WTC11 (cell line): ENCODE results near the gene IL18R1. TPM values are rescaled to one million over a fixed set of nuclear protein-coding genes. Genes with fewer than 3 reads are reported as not detected.

Experiments
- ATAC-seq: fragments of 200-7000 bp; cut with Tn5 transposase; 2 replicates; pipeline ENCODE4 v1.10.0; 2021; ENCODE audit warnings: mild to moderate bottlenecking, moderate library complexity
- CTCF ChIA-PET: fragments of 300-600 bp; sonication (Branson Sonifier 250); formaldehyde crosslinking; loops from one replicate; lab custom pipeline; 2021; ENCODE audit warnings: antibody characterized with exemption; lab: Charles Lee
- POLR2A ChIA-PET: fragments of 350-600 bp; sonication (Branson Sonifier 250); formaldehyde crosslinking; loops from one replicate; lab custom pipeline; 2021; ENCODE audit warnings: antibody characterized with exemption; lab: Charles Lee
- DNase-seq: peaks from one replicate; pipeline ENCODE4 v3.0.0; 2021; ENCODE audit warnings: low spot score
- H3K27ac Mint-ChIP-seq: 2 replicates; pipeline ENCODE4 v1.8.0; 2021; ENCODE audit warnings: mixed read lengths
- H3K27me3 Mint-ChIP-seq: 2 replicates; pipeline ENCODE4 v1.8.0; 2021; ENCODE audit warnings: low read depth, mild to moderate bottlenecking, moderate library complexity, mixed read lengths
- H3K36me3 Mint-ChIP-seq: 2 replicates; pipeline ENCODE4 v1.8.0; 2021; ENCODE audit warnings: mixed read lengths
- H3K4me1 Mint-ChIP-seq: 2 replicates; pipeline ENCODE4 v1.8.0; 2022; ENCODE audit warnings: mixed read lengths
- H3K4me3 Mint-ChIP-seq: 2 replicates; pipeline ENCODE4 v1.8.0; 2021; ENCODE audit warnings: mild to moderate bottlenecking, moderate library complexity, mixed read lengths
- H3K9me3 Mint-ChIP-seq: 2 replicates; pipeline ENCODE4 v1.8.0; 2021; ENCODE audit warnings: mixed read lengths
- CREM ChIP-seq: sonication (generic); formaldehyde crosslinking; IDR thresholded peaks from 2 replicates; pipeline ENCODE4 v1.8.1; 2022; ENCODE audit warnings: mild to moderate bottlenecking, missing genetic modification reagents, moderate library complexity
- ELF4 ChIP-seq: sonication (generic); formaldehyde crosslinking; IDR thresholded peaks from 2 replicates; pipeline ENCODE4 v1.8.1; 2022; ENCODE audit warnings: low read depth, mild to moderate bottlenecking, moderate library complexity, missing genetic modification reagents
- GABPB1 ChIP-seq: sonication (generic); formaldehyde crosslinking; IDR thresholded peaks from 2 replicates; pipeline ENCODE4 v1.8.1; 2023; ENCODE audit warnings: mild to moderate bottlenecking, missing genetic modification reagents
- GRHL2 ChIP-seq: fragments of 250-450 bp; sonication (Bioruptor Pico); IDR thresholded peaks from 2 replicates; pipeline ENCODE4 v1.8.0; 2022; ENCODE audit warnings: mild to moderate bottlenecking, moderate library complexity; ENCODE audit not compliant: insufficient replicate concordance, severe bottlenecking
- KAT7 ChIP-seq: sonication (generic); formaldehyde crosslinking; IDR thresholded peaks from 2 replicates; pipeline ENCODE4 v1.8.1; 2023; ENCODE audit warnings: missing genetic modification reagents, mild to moderate bottlenecking, borderline replicate concordance
- NFATC4 ChIP-seq: fragments of 250-450 bp; sonication (Bioruptor Pico); IDR thresholded peaks from 2 replicates; pipeline ENCODE4 v1.9.0; 2021; ENCODE audit warnings: mild to moderate bottlenecking
- NFE2L1 ChIP-seq: sonication (generic); formaldehyde crosslinking; IDR thresholded peaks from 2 replicates; pipeline ENCODE4 v1.8.1; 2023; ENCODE audit warnings: missing genetic modification reagents
- RORB ChIP-seq: fragments of 250-450 bp; sonication (Bioruptor Pico); IDR thresholded peaks from 2 replicates; pipeline ENCODE4 v1.9.0; 2021; ENCODE audit warnings: mild to moderate bottlenecking
- SMAD3 ChIP-seq: sonication (generic); formaldehyde crosslinking; IDR thresholded peaks from 2 replicates; pipeline ENCODE4 v1.8.0; 2022; ENCODE audit warnings: missing genetic modification reagents, mild to moderate bottlenecking, borderline replicate concordance
- TEAD1 ChIP-seq: sonication (generic); formaldehyde crosslinking; IDR thresholded peaks from 2 replicates; pipeline ENCODE4 v1.8.0; 2022; ENCODE audit warnings: mild to moderate bottlenecking, missing genetic modification reagents
- ZNF121 ChIP-seq: sonication (generic); formaldehyde crosslinking; IDR thresholded peaks from 2 replicates; pipeline ENCODE4 v1.8.0; 2023; ENCODE audit warnings: missing genetic modification reagents
- ZNF317 ChIP-seq: sonication (generic); formaldehyde crosslinking; IDR thresholded peaks from 2 replicates; pipeline ENCODE4 v1.8.1; 2023; ENCODE audit warnings: low read depth, mild to moderate bottlenecking, moderate library complexity, missing genetic modification reagents, borderline replicate concordance
- ZNF423 ChIP-seq: fragments of 250-450 bp; sonication (Bioruptor Pico); IDR thresholded peaks from 2 replicates; pipeline ENCODE4 v2.1.2; 2022; ENCODE audit warnings: mild to moderate bottlenecking, moderate library complexity
- total RNA-seq: library from RNA; stranded (reverse); gene quantifications from 3 replicates; pipeline ENCODE4 v1.2.3, GENCODE V29; 2021
- TF ChIP-seq, protein P1 (sequence below): sonication (generic); formaldehyde crosslinking; IDR thresholded peaks from 2 replicates; pipeline ENCODE4 v1.8.1; 2022; ENCODE audit warnings: missing genetic modification reagents, borderline replicate concordance
- TF ChIP-seq, protein P2 (sequence below): fragments of 250-450 bp; sonication (Bioruptor Pico); IDR thresholded peaks from 2 replicates; pipeline ENCODE4 v1.9.0; 2021; ENCODE audit warnings: mild to moderate bottlenecking
- TF ChIP-seq, protein P3 (sequence below): sonication (generic); formaldehyde crosslinking; IDR thresholded peaks from 2 replicates; pipeline ENCODE4 v1.8.0; 2022; ENCODE audit warnings: missing genetic modification reagents
- TF ChIP-seq, protein P4 (sequence below): sonication (generic); formaldehyde crosslinking; IDR thresholded peaks from 2 replicates; pipeline ENCODE4 v1.8.0; 2022; ENCODE audit warnings: mild to moderate bottlenecking, missing genetic modification reagents

Gene IL18R1
- total RNA-seq, 1 experiment from 2014 or later = not detected

DNA sequence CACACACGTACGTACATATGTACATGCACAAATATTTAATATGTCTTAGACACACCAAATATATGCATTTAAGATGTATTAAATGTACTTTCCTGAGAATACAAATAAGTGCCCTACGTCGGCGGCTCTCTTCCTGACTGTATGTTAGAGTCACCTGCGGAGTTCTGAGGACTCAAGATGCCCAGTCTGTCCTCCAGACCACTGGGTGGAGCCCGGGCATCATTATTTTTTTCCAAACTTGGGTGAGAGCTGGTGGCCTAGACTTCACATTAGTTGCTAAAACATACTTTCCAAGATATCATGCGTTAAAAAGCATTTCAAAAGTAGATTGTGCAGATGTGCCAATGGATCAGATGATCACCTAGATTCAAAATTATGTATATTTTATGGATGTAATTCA lies 2.9 kb downstream of the IL18R1 start (continued):
- TF ChIP-seq ZNF317 (CRISPR knock-in tag) (no peak), GRHL2 (CRISPR knock-in tag) (no peak)
- TF ChIP-seq, protein P1, sequence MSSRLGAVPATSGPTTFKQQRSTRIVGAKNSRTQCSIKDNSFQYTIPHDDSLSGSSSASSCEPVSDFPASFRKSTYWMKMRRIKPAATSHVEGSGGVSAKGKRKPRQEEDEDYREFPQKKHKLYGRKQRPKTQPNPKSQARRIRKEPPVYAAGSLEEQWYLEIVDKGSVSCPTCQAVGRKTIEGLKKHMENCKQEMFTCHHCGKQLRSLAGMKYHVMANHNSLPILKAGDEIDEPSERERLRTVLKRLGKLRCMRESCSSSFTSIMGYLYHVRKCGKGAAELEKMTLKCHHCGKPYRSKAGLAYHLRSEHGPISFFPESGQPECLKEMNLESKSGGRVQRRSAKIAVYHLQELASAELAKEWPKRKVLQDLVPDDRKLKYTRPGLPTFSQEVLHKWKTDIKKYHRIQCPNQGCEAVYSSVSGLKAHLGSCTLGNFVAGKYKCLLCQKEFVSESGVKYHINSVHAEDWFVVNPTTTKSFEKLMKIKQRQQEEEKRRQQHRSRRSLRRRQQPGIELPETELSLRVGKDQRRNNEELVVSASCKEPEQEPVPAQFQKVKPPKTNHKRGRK (CRISPR knock-in tag) = no peak

DNA sequence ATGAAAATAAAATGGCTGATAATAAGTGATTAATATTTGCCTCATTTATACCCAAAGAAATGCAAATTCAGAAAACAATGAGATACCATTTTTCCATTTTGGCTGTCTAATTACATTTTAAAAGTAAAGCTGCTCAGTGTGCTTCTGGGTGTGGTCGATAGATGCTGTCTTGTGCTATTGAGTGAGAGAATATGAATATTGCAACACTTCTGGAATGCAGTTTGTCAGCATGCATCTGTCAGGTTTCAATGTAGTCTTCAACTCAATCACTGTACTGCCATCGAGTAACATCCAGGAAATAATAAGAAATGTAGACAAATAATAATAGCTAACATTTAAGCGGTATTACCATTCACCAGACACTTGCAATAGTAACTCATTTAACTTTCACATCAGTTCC lies 3.9 kb downstream of the IL18R1 start:
- H3K4me3 Mint-ChIP-seq = no peak overlapping the region
- TF ChIP-seq ZNF121 (CRISPR knock-in tag) (no peak), TEAD1 (CRISPR knock-in tag) (no peak), ELF4 (CRISPR knock-in tag) (no peak), NFATC4 (CRISPR knock-in tag) (no peak), KAT7 (CRISPR knock-in tag) (no peak), ZNF423 (CRISPR knock-in tag) (no peak), NFE2L1 (CRISPR knock-in tag) (no peak), GABPB1 (CRISPR knock-in tag) (no peak), RORB (CRISPR knock-in tag) (no peak), CREM (CRISPR knock-in tag) (no peak), SMAD3 (CRISPR knock-in tag) (no peak)
- TF ChIP-seq, protein P2, sequence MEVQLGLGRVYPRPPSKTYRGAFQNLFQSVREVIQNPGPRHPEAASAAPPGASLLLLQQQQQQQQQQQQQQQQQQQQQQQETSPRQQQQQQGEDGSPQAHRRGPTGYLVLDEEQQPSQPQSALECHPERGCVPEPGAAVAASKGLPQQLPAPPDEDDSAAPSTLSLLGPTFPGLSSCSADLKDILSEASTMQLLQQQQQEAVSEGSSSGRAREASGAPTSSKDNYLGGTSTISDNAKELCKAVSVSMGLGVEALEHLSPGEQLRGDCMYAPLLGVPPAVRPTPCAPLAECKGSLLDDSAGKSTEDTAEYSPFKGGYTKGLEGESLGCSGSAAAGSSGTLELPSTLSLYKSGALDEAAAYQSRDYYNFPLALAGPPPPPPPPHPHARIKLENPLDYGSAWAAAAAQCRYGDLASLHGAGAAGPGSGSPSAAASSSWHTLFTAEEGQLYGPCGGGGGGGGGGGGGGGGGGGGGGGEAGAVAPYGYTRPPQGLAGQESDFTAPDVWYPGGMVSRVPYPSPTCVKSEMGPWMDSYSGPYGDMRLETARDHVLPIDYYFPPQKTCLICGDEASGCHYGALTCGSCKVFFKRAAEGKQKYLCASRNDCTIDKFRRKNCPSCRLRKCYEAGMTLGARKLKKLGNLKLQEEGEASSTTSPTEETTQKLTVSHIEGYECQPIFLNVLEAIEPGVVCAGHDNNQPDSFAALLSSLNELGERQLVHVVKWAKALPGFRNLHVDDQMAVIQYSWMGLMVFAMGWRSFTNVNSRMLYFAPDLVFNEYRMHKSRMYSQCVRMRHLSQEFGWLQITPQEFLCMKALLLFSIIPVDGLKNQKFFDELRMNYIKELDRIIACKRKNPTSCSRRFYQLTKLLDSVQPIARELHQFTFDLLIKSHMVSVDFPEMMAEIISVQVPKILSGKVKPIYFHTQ (CRISPR knock-in tag) = no peak
- TF ChIP-seq, protein P3, sequence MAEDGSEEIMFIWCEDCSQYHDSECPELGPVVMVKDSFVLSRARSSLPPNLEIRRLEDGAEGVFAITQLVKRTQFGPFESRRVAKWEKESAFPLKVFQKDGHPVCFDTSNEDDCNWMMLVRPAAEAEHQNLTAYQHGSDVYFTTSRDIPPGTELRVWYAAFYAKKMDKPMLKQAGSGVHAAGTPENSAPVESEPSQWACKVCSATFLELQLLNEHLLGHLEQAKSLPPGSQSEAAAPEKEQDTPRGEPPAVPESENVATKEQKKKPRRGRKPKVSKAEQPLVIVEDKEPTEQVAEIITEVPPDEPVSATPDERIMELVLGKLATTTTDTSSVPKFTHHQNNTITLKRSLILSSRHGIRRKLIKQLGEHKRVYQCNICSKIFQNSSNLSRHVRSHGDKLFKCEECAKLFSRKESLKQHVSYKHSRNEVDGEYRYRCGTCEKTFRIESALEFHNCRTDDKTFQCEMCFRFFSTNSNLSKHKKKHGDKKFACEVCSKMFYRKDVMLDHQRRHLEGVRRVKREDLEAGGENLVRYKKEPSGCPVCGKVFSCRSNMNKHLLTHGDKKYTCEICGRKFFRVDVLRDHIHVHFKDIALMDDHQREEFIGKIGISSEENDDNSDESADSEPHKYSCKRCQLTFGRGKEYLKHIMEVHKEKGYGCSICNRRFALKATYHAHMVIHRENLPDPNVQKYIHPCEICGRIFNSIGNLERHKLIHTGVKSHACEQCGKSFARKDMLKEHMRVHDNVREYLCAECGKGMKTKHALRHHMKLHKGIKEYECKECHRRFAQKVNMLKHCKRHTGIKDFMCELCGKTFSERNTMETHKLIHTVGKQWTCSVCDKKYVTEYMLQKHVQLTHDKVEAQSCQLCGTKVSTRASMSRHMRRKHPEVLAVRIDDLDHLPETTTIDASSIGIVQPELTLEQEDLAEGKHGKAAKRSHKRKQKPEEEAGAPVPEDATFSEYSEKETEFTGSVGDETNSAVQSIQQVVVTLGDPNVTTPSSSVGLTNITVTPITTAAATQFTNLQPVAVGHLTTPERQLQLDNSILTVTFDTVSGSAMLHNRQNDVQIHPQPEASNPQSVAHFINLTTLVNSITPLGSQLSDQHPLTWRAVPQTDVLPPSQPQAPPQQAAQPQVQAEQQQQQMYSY (CRISPR knock-in tag) = no peak
- TF ChIP-seq, protein P4, sequence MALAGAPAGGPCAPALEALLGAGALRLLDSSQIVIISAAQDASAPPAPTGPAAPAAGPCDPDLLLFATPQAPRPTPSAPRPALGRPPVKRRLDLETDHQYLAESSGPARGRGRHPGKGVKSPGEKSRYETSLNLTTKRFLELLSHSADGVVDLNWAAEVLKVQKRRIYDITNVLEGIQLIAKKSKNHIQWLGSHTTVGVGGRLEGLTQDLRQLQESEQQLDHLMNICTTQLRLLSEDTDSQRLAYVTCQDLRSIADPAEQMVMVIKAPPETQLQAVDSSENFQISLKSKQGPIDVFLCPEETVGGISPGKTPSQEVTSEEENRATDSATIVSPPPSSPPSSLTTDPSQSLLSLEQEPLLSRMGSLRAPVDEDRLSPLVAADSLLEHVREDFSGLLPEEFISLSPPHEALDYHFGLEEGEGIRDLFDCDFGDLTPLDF (CRISPR knock-in tag) = no peak
- ChIA-PET POLR2A (no interaction called here), CTCF (no interaction called here)
- H3K27me3 Mint-ChIP-seq = peaks cover 27% of the 10 kb centered on the region
- H3K36me3 Mint-ChIP-seq = peaks cover 2% of the 10 kb centered on the region; the same call in 1 of the 2 replicates
- DNase-seq (no peak), ATAC-seq (no peak)
- H3K9me3 Mint-ChIP-seq = peaks cover 16% of the 10 kb centered on the region
- no peak overlapping the region for H3K27ac Mint-ChIP-seq
- peaks cover 13% of the 10 kb centered on the region for H3K4me1 Mint-ChIP-seq
